IPS-18a (cell line): ENCODE data around the gene CERS5.
"Not testable (repeated sequence)": the region's sequence is repeated elsewhere in the genome, so short reads cannot be mapped to it uniquely, and the experiment has no call there.

ENCODE experiments used
- H3K27ac ChIP-seq: one replicate; pipeline ENCODE4 v1.5.1; 2013; ENCODE audit warnings: low read length
- H3K27me3 ChIP-seq: one replicate; pipeline ENCODE4 v1.6.1; 2013; ENCODE audit warnings: mild to moderate bottlenecking, low read length; ENCODE audit not compliant: control insufficient read depth, insufficient read depth
- H3K36me3 ChIP-seq: one replicate; pipeline ENCODE4 v1.6.1; 2013; ENCODE audit warnings: low read depth, low read length; ENCODE audit not compliant: control insufficient read depth
- H3K4me1 ChIP-seq: one replicate; pipeline ENCODE4 v1.6.1; 2013; ENCODE audit warnings: low read depth, low read length; ENCODE audit not compliant: control insufficient read depth
- H3K4me3 ChIP-seq: one replicate; pipeline ENCODE4 v1.5.1; 2013; ENCODE audit warnings: low read length
- H3K9ac ChIP-seq: one replicate; pipeline ENCODE4 v1.6.1; 2013; ENCODE audit warnings: mild to moderate bottlenecking, low read length, moderate library complexity
- H3K9me3 ChIP-seq: one replicate; pipeline ENCODE4 v1.6.1; 2013; ENCODE audit warnings: low read depth, low read length; ENCODE audit not compliant: control insufficient read depth

The CERS5 gene

DNA sequence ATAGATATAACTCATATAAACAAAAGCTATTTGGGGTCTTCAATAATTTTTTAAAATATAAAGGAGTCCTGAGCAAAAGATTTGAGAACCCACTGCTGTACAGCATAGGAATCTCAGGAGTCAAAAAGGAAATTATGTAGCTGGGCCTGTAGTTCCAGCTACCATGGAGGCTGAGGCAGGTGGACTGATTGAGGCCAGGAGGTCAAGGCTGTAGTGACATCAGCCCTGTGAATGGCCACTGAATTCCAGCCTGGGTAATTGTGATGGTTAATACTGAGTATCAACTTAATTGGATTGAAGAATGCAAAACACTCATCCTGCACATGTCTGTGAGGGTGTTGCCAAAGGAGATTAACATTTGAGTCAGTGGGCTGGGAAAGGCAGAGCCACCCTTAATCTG is 10.5 kb downstream of the CERS5 start:
- Histone ChIP-seq H3K27ac (no peak overlapping the region), H3K4me1 (no peaks in the 10 kb centered on the region), H3K4me3 (no peak overlapping the region), H3K9ac (no peak overlapping the region), H3K36me3 (no peaks in the 10 kb centered on the region), H3K27me3 (no peaks in the 10 kb centered on the region), H3K9me3 (no peaks in the 10 kb centered on the region)

DNA sequence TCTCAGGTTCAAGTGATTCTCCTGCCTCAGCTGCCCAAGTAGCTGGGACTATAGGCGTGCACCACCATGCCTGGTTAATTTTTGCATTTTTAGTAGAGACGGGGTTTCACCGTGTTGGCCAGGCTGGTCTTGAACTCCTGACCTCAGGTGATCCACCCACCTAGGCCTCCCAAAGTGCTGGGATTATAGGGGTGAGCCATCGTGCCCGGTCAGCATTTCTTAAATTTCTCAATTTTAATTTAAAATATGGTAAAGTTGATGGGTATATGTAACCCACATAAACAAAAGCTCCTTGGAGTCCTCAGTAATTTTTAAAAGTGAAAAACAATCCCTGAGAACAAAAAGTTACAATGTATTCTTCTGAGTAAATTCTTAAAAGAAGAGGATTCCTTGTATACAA is 12.2 kb downstream of the CERS5 start:
- H3K9ac ChIP-seq, H3K27ac ChIP-seq, H3K4me3 ChIP-seq, H3K27me3 ChIP-seq, H3K36me3 ChIP-seq, H3K4me1 ChIP-seq, H3K9me3 ChIP-seq: not testable (repeated sequence)

DNA sequence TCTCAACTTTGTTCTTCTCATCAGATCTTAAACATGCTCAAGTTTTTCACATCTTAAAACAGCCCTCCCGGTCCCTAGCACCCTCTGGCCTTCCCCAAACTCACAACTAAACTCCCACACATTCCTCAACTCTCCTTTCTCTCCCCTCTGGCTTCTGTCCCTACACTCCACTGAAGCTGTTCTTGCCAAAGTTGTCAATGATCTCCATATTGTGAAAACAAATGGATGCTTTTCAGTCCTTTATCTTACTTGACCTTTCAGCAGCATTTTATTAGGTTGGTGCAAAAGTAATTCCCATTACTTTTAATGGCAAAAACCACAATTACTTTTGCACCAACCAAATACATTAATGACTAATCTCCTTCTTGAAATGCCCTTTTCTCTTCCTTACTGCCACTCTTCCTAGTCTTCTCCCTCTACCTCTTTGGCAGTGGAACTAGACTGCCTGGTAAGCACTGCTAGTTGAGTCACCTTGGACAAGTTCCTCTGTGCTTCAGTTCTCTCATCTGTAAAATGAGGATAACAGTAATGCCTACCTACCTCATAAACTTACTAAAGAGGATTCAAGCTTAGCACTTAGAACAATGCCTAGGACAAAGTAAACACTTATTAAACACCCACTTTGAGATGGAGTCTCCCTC is 16.0 kb downstream of the CERS5 start:
- Histone ChIP-seq H3K27me3 (no peaks in the 10 kb centered on the region), H3K4me1 (no peaks in the 10 kb centered on the region), H3K9me3 (no peaks in the 10 kb centered on the region), H3K36me3 (no peaks in the 10 kb centered on the region), H3K4me3 (no peak overlapping the region), H3K27ac (no peak overlapping the region), H3K9ac (no peak overlapping the region)

DNA sequence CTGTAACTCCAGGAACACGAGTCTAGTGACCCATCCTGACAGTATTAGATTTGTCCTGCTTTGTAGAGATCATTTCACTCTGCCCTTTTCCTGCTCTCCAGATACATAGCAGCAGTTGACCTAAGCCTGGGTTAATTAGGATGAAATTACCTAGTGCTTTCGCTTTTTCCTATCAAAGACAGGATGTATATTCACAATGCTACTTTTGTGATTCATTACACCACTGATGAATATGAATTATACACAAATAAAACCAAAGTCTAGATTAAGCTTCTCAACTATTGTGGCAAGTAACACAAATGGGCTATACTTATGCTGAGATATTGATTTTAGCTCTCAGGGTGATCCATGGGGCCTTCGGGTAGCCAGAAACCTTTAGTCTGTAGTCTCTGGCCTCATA is 17.9 kb downstream of the CERS5 start:
- Histone ChIP-seq H3K27me3 (no peaks in the 10 kb centered on the region), H3K4me3 (no peak overlapping the region), H3K4me1 (peaks cover 2% of the 10 kb centered on the region), H3K27ac (no peak overlapping the region), H3K9me3 (no peaks in the 10 kb centered on the region), H3K9ac (no peak overlapping the region), H3K36me3 (peaks cover 2% of the 10 kb centered on the region)

DNA sequence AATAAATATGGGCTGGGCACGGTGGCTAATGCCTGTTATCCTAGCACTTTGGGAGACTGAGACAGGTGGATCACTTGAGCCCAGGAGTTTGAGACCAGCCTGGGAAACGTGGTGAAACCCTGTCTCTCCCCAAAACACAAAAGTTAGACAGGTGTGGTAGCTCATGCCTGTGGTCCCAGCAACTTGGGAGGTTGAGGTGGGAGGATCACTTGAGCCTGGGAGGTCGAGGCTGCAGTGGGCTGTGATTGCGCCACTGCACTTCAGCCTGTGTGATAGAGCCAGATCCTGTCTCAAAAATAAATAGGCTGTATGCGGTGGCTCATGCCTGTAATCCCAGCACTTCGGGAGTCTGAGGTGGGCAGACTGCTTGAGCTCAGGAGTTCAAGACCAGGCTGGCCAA is 19.2 kb downstream of the CERS5 start:
- not testable (repeated sequence) for H3K27ac ChIP-seq, H3K9me3 ChIP-seq, H3K36me3 ChIP-seq

DNA sequence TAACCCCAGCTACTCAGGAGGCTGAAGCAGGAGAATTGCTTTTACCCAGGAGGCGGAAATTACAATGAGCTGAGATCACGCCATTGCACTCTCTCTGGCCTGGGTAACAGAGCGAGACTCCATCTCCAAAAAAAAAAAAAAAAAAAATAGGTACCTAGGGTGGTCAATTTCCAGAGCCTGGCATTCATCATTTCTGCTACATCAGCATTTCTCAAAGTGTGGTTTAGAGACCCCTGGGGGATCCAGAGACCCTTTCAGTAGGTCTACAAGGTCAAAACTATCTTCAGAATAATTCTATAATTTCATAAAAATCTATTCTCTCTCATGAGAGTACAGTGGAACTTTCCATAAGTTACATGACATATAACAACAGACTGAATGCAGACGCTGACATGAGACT is 19.9 kb downstream of the CERS5 start:
- Histone ChIP-seq H3K27ac (no peak overlapping the region), H3K27me3 (no peaks in the 10 kb centered on the region), H3K9me3 (no peaks in the 10 kb centered on the region), H3K9ac (no peak overlapping the region), H3K36me3 (peaks cover 3% of the 10 kb centered on the region), H3K4me1 (peaks cover 2% of the 10 kb centered on the region), H3K4me3 (no peak overlapping the region)

More for the DNA sequence above, 19.2 kb downstream of the CERS5 start:
- H3K9ac ChIP-seq, H3K27me3 ChIP-seq, H3K4me1 ChIP-seq, H3K4me3 ChIP-seq: not testable (repeated sequence)

DNA sequence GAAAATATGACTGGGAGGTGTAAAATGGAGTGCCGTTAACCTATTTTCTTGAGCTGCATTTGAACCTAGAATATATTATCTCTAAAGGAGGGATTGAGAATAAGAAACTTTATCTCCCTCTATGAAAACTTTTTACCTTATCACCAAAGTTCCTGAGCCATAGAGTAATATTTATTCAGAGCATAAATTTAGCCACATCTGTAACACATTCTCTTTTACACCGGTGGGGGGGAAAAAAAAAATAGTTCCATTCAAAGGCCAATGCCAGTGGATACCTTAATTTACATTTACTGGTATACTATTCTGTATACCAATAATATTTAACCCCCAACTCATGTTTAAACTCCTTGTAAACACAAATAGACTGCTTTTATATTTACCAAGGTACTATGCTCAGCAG is 21.7 kb downstream of the CERS5 start:
- no peak overlapping the region for H3K9ac ChIP-seq
- H3K27ac ChIP-seq: no peak overlapping the region
- peaks cover 14% of the 10 kb centered on the region for H3K36me3 ChIP-seq
- no peak overlapping the region for H3K4me3 ChIP-seq
- H3K9me3 ChIP-seq: no peaks in the 10 kb centered on the region
- H3K4me1 ChIP-seq: peaks cover 2% of the 10 kb centered on the region
- no peaks in the 10 kb centered on the region for H3K27me3 ChIP-seq

DNA sequence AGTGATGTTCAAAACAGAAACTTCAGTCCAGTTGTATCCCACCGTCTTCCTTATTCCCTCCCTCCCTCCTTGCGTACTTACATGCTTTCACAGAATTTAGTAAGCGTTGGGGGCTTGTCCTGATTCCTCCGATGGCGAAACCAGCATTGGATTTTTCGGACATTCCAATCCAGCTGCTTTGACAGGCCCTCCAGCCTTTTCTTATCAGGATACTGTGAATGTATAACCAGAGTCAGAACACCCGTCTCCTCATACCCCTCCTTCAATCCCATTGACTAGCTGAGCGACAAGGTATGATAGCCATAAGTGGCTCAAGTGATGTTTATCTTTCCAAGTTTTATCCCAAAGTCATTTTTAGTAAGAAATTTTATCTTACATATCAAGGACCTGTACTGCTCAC is 24.2 kb downstream of the CERS5 start:
- Histone ChIP-seq H3K27ac (no peak overlapping the region), H3K4me3 (no peak overlapping the region), H3K9me3 (no peaks in the 10 kb centered on the region), H3K4me1 (peaks cover 2% of the 10 kb centered on the region), H3K27me3 (no peaks in the 10 kb centered on the region), H3K36me3 (peaks cover 28% of the 10 kb centered on the region), H3K9ac (no peak overlapping the region)

GRCh38 chr12:50132505-50133135 is 34.5 kb downstream of the CERS5 start:
- H3K4me3 ChIP-seq: no peak overlapping the region
- H3K9me3 ChIP-seq: no peaks in the 10 kb centered on the region
- H3K27me3 ChIP-seq: no peaks in the 10 kb centered on the region
- H3K4me1 ChIP-seq: no peaks in the 10 kb centered on the region
- H3K27ac ChIP-seq: no peak overlapping the region
- H3K36me3 ChIP-seq: peaks cover 59% of the 10 kb centered on the region
- no peak overlapping the region for H3K9ac ChIP-seq

DNA sequence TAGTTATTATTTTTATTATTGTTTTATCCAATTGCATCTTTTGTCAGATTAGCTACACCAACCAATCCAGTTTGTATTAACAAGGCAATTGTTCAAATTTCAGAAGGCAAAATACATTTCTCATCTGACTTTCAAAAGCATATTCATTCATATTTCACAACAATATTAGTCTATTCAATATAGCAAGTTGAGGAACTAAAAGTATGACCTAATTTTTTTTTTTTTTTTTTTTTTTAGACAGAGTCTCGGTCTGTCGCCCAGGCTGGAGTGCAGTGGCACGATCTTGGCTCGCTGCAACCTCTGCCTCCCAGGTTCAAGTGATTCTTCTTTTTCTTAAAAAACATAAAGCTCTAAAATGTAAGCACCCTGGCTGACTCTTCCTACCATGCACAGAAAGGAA is 37.9 kb downstream of the CERS5 start:
- no peaks in the 10 kb centered on the region for H3K4me1 ChIP-seq
- no peaks in the 10 kb centered on the region for H3K9me3 ChIP-seq
- no peak overlapping the region for H3K9ac ChIP-seq
- H3K4me3 ChIP-seq: no peak overlapping the region
- H3K27ac ChIP-seq: no peak overlapping the region
- H3K27me3 ChIP-seq: no peaks in the 10 kb centered on the region
- H3K36me3 ChIP-seq: peaks cover 38% of the 10 kb centered on the region

DNA sequence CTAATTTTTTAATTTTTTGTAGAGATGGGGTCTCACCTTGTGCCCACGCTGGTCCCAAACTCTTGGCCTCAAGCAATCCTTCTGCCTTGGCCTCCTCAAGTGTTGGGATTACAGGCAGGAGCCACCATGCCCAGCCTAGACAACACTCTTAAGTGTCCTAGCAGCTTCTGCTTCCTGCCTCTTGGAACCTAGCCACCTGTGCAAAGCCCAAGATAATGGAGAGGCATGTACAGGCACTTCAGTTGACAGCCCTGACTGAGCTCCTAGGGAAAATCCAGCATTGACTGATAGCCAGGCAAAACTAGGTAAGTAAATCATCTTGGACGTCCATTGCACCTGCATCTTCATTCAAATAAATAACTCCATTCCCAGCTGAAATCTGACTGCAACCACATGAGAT is 39.6 kb downstream of the CERS5 start:
- no peak overlapping the region for H3K4me3 ChIP-seq
- H3K9ac ChIP-seq: no peak overlapping the region
- no peaks in the 10 kb centered on the region for H3K4me1 ChIP-seq
- H3K9me3 ChIP-seq: no peaks in the 10 kb centered on the region
- H3K36me3 ChIP-seq: peaks cover 28% of the 10 kb centered on the region
- H3K27me3 ChIP-seq: no peaks in the 10 kb centered on the region
- no peak overlapping the region for H3K27ac ChIP-seq

DNA sequence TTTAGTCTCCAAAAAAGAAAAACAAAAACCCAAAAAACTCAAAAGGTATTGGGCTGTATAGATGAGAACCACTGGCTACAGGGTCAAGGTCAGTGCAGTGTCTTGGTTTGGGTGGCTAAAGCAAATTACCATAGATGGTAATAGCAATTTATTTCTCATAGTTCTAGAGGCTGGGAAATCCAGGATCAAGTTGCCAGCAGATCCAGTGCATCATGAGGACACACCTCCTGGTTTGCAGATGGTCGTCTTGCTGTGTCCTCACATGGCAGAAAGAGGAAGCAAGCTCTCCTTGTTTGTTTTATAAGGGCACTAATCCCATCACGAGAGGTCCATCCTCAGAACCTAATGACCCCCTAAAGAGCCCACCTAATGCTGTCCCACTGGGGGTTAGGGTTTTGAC is 44.0 kb downstream of the CERS5 start:
- no peaks in the 10 kb centered on the region for H3K9me3 ChIP-seq
- H3K36me3 ChIP-seq: peaks cover 3% of the 10 kb centered on the region
- no peak overlapping the region for H3K9ac ChIP-seq
- H3K27me3 ChIP-seq: no peaks in the 10 kb centered on the region
- no peak overlapping the region for H3K4me3 ChIP-seq
- no peaks in the 10 kb centered on the region for H3K4me1 ChIP-seq
- H3K27ac ChIP-seq: no peak overlapping the region
